Dedifferentiated amniotic fluid mesenchymal stem cell (primary cell): ENCODE data around the gene CAMK1D.
"Not testable (repeated sequence)": the region's sequence is repeated elsewhere in the genome, so short reads cannot be mapped to it uniquely, and the experiment has no call there.

Source experiments
- DNase-seq: peaks from one replicate; pipeline ENCODE4 v3.0.0-alpha.2; 2016; ENCODE audit errors: extremely low spot score

CAMK1D gene

GRCh38 chr10:12846718-12847117 lies 497.4 kb downstream of the CAMK1D start:
- no peak for DNase-seq

GRCh38 chr10:12847361-12847975 lies 498.1 kb downstream of the CAMK1D start:
- DNase-seq, result no peak

- DNase-seq, result no peak
Measured at GRCh38 chr10:12848439-12849173, 499.3 kb downstream of the CAMK1D start.

- no peak for DNase-seq
Measured at GRCh38 chr10:12849319-12850181, 500.2 kb downstream of the CAMK1D start.

- DNase-seq, result no peak
Measured at GRCh38 chr10:12852687-12853086, 503.3 kb downstream of the CAMK1D start.

GRCh38 chr10:12854988-12855387 lies 505.6 kb downstream of the CAMK1D start:
- DNase-seq, result no peak

GRCh38 chr10:12862459-12862858 lies 513.1 kb downstream of the CAMK1D start:
- DNase-seq, result no peak

- DNase-seq, result not testable (repeated sequence)
Measured at GRCh38 chr10:12865515-12865914, 516.2 kb downstream of the CAMK1D start.

GRCh38 chr10:12868229-12868628 lies 518.9 kb downstream of the CAMK1D start:
- DNase-seq, result no peak

GRCh38 chr10:12869427-12869826 lies 520.1 kb downstream of the CAMK1D start:
- DNase-seq, result no peak

GRCh38 chr10:12872577-12872976 lies 523.2 kb downstream of the CAMK1D start:
- no peak for DNase-seq

GRCh38 chr10:12873172-12873571 lies 523.8 kb downstream of the CAMK1D start:
- no peak for DNase-seq

GRCh38 chr10:12874501-12874900 lies 525.2 kb downstream of the CAMK1D start:
- no peak for DNase-seq

GRCh38 chr10:12875100-12875499 lies 525.8 kb downstream of the CAMK1D start:
- peak; percentile 54 for DNase-seq

GRCh38 chr10:12876266-12876665 lies 526.9 kb downstream of the CAMK1D start:
- no peak for DNase-seq

- DNase-seq, result no peak
Measured at GRCh38 chr10:12877150-12877549, 527.8 kb downstream of the CAMK1D start.

- no peak for DNase-seq
Measured at GRCh38 chr10:12880423-12880822, 531.1 kb downstream of the CAMK1D start.

- no peak for DNase-seq
Measured at GRCh38 chr10:12884851-12885250, 535.5 kb downstream of the CAMK1D start.
